Ishikawa (cell line): ENCODE results near the gene VTA1.

ENCODE experiments used
- CEBPB ChIP-seq: IDR thresholded peaks from 2 replicates; pipeline ENCODE4 v1.6.1; 2012
- CREB1 ChIP-seq: IDR thresholded peaks from 2 replicates; pipeline ENCODE4 v1.6.1; 2012; ENCODE audit warnings: low read depth
- EGR1 ChIP-seq: IDR thresholded peaks from 2 replicates; pipeline ENCODE4 v1.6.1; 2012
- EP300 ChIP-seq: IDR thresholded peaks from 2 replicates; pipeline ENCODE4 v1.6.1; 2012; ENCODE audit warnings: borderline replicate concordance
- FOXM1 ChIP-seq: IDR thresholded peaks from 2 replicates; pipeline ENCODE4 v1.6.1; 2012; ENCODE audit warnings: low read depth, borderline replicate concordance
- MAX ChIP-seq: IDR thresholded peaks from 2 replicates; pipeline ENCODE4 v1.6.1; 2012
- NFIC ChIP-seq: IDR thresholded peaks from 2 replicates; pipeline ENCODE4 v1.6.1; 2012
- RAD21 ChIP-seq: IDR thresholded peaks from 2 replicates; pipeline ENCODE4 v1.6.1; 2012; ENCODE audit warnings: low read depth
- REST ChIP-seq: IDR thresholded peaks from 2 replicates; pipeline ENCODE4 v1.6.1; 2012; ENCODE audit warnings: low read depth, mild to moderate bottlenecking
- TAF1 ChIP-seq: IDR thresholded peaks from 2 replicates; pipeline ENCODE4 v1.6.1; 2012; ENCODE audit warnings: low read depth, mild to moderate bottlenecking
- TCF12 ChIP-seq: IDR thresholded peaks from 2 replicates; pipeline ENCODE4 v1.6.1; 2012; ENCODE audit warnings: low read depth
- TEAD4 ChIP-seq: IDR thresholded peaks from 2 replicates; pipeline ENCODE4 v1.6.1; 2012
- USF1 ChIP-seq: IDR thresholded peaks from 2 replicates; pipeline ENCODE4 v1.6.1; 2012
- YY1 ChIP-seq: IDR thresholded peaks from 2 replicates; pipeline ENCODE4 v1.6.1; 2012; ENCODE audit warnings: low read depth
- ZBTB7A ChIP-seq: IDR thresholded peaks from 2 replicates; pipeline ENCODE4 v1.6.1; 2012; ENCODE audit warnings: low read depth

VTA1 gene

GRCh38 chr6:142146828-142147662 lies at the start of gene VTA1, which contains the start of gene NMBR:
VTA1 (plus strand) TSS chr6:142147263; CDS start chr6:142147288, 25 bp downstream.
NMBR (minus strand) TSS chr6:142147122; CDS start chr6:142088658, 58,464 bp downstream.
- TF ChIP-seq ZBTB7A: no peak
- TF ChIP-seq NFIC: peak; percentile 57; the same call in 1 of the 2 replicates
- peak; percentile 60; the same call in 1 of the 2 replicates for TF ChIP-seq FOXM1
- TF ChIP-seq EP300: peak; percentile 42; the same call in 1 of the 2 replicates
- TF ChIP-seq CREB1: no peak; the same call in 1 of the 2 replicates
- no peak for TF ChIP-seq REST
- peak; percentile 67; the same call in 1 of the 2 replicates for TF ChIP-seq TCF12
- TF ChIP-seq RAD21: peak; percentile 87
- TF ChIP-seq USF1: no peak
- TF ChIP-seq TAF1: peak; percentile 71
- peak; percentile 40; the same call in 1 of the 2 replicates for TF ChIP-seq TEAD4
- TF ChIP-seq CEBPB: no peak
- peak; percentile 75 for TF ChIP-seq EGR1
- TF ChIP-seq YY1: peak; percentile 90
- peak; percentile 87 for TF ChIP-seq MAX

- TF ChIP-seq RAD21 (peak; percentile 91), FOXM1 (no peak), CEBPB (peak; percentile 71)
These were observed 34.5 kb upstream of the VTA1 start for GRCh38 chr6:142112451-142113061.

- TF ChIP-seq FOXM1 (no peak), NFIC (no peak)
These were observed 29.7 kb upstream of the VTA1 start for GRCh38 chr6:142117366-142117765.

GRCh38 chr6:142118328-142118727 lies 28.7 kb upstream of the VTA1 start:
- TF ChIP-seq FOXM1 (no peak), CREB1 (no peak), EP300 (no peak), MAX (no peak), RAD21 (no peak), USF1 (no peak), NFIC (no peak), TCF12 (no peak), CEBPB (no peak)

GRCh38 chr6:142118925-142119324 lies 28.1 kb upstream of the VTA1 start:
- no peak for TF ChIP-seq CEBPB
- no peak for TF ChIP-seq YY1
- TF ChIP-seq REST: no peak
- no peak for TF ChIP-seq TCF12

GRCh38 chr6:142121342-142121741 lies 25.7 kb upstream of the VTA1 start:
- TF ChIP-seq EP300 (no peak), MAX (no peak), FOXM1 (no peak), CEBPB (no peak), TEAD4 (no peak), YY1 (no peak), CREB1 (no peak), TCF12 (no peak), TAF1 (no peak), REST (no peak), RAD21 (no peak), EGR1 (no peak), ZBTB7A (no peak)
